ENCODE measurements around the gene SAG. TPM values are rescaled to one million over a fixed set of nuclear protein-coding genes. Genes with fewer than 3 reads are reported as not detected.

The SAG gene
- total and polyA plus RNA-seq, 9 of the 15 experiments (the other 6 are each of a cell fraction or from before 2014, with no cell fraction given): 0.04 to 0.64 (median 0.31) TPM; not detected in 5

DNA sequence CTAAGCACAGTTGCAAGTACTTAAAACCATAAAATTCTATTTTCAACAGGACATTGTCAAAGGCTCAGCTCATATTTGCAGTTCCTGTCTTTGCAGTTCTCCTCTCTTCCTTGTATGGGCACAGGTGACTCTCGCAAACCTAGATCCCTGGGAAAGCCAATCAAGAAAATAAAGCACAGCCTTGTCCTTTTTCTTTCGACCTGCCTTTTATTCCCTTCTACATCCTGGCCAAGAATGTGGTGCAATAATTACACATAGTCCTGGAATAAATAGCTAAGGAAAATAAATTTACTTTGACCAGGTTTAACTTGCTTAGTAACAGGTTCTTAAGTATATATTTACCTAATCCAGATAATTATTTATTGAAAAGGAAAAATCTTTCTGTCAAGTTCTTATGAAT lies 35.9 kb upstream of the SAG start:
- 100% methylated on average over 2 of the region's 2 CpGs for WGBS (ENCODE audit: insufficient coverage, low coverage, missing lambda C conversion rate)
- Histone ChIP-seq H3K4me3 (no peak overlapping the region), H3K4me1 (replicated peaks in 1 of 2; ENCODE audit: control insufficient read depth in 2 of 2, insufficient read depth in 2 of 2, low read length in 2 of 2) (no peaks in the 10 kb centered on the region), H3K79me2 (ENCODE audit: control insufficient read depth, insufficient read depth, low read length) (no peaks in the 10 kb centered on the region), H3K27me3 (ENCODE audit: control insufficient read depth in 2 of 2, insufficient read depth in 2 of 2, low read length in 2 of 2) (no peaks in the 10 kb centered on the region), H3K9ac (ENCODE audit: insufficient read depth in 1 of 2, low read depth in 2 of 2, low read length in 2 of 2) (no peak overlapping the region), H2AFZ (ENCODE audit: low read depth, low read length) (no peak overlapping the region), H3K9me1 (ENCODE audit: control insufficient read depth, insufficient read depth, low read length) (peaks cover 3% of the 10 kb centered on the region), H3K4me2 (ENCODE audit: insufficient read depth, low read length) (no peak overlapping the region), H3K36me3 (ENCODE audit: control insufficient read depth, insufficient read depth, low read length) (peaks cover 95% of the 10 kb centered on the region), H4K20me1 (replicated peaks; ENCODE audit: control insufficient read depth, insufficient read depth, low read length) (no peaks in the 10 kb centered on the region), H3K9me3 (replicated peaks; ENCODE audit: control insufficient read depth, insufficient read depth, low read depth, low read length) (no peaks in the 10 kb centered on the region), H3K27ac (ENCODE audit: extremely low read depth, low read depth, low read length) (no peak overlapping the region)
- DNase-seq (ENCODE audit: extremely low read depth in 1 of 4, low spot score in 3 of 4): no peak
- ChIA-PET POLR2A (interaction anchor here (0.6 kb wide), 1 partner anchor 243 kb away, joined by 3 read pairs; no protein-coding TSS in a partner anchor), CTCF (ENCODE audit: low intra/inter-chr PET ratio) (no interaction called here)
- intact Hi-C loops (cut with micrococcal nuclease): loop anchor here (5.0 kb wide), 1 partner anchor 111 kb away; no protein-coding TSS in a partner anchor
- ATAC-seq: no peak
- in situ Hi-C loops (cut with MboI): loop anchor here (25.0 kb wide), 1 partner anchor 659 kb away; no protein-coding TSS in a partner anchor
- no TSS peak for BruUV-seq (replicated peaks)
- FAIRE-seq: no peak
- TF ChIP-seq NFATC3 (IDR thresholded peaks at IDR 0.05): no peak
- no peak for TF ChIP-seq RHOXF2B (CRISPR knock-in tag; conservative IDR thresholded peaks at IDR 0.05)
- TF ChIP-seq, protein P1, sequence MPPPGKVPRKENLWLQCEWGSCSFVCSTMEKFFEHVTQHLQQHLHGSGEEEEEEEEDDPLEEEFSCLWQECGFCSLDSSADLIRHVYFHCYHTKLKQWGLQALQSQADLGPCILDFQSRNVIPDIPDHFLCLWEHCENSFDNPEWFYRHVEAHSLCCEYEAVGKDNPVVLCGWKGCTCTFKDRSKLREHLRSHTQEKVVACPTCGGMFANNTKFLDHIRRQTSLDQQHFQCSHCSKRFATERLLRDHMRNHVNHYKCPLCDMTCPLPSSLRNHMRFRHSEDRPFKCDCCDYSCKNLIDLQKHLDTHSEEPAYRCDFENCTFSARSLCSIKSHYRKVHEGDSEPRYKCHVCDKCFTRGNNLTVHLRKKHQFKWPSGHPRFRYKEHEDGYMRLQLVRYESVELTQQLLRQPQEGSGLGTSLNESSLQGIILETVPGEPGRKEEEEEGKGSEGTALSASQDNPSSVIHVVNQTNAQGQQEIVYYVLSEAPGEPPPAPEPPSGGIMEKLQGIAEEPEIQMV (tag; conservative IDR thresholded peaks at IDR 0.05; ENCODE audit: low read depth): no peak

DNA sequence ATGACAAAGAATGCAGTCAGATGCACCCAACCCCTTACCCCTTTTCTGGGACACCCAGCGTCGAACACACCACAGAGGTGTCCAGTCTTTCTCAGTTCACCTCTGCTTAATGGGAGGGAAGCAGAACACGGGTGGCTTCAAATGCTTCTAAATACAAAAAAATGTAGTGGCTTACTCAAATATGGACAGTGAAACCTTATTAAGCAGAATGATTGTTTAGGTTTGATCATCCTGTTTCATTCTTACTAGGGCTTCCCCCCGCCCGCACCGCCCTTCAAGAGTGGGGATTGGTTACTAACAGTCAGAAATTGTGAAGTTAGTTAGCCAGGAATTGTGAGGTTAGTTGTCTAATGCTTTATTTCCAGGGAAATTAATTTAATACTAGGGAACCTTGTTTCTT lies 34.5 kb upstream of the SAG start:
- ChIA-PET CTCF (ENCODE audit: low intra/inter-chr PET ratio) (no interaction called here), POLR2A (no interaction called here)
- Histone ChIP-seq H3K9ac (ENCODE audit: insufficient read depth in 1 of 2, low read depth in 2 of 2, low read length in 2 of 2) (no peak overlapping the region), H3K27ac (ENCODE audit: extremely low read depth, low read depth, low read length) (no peak overlapping the region), H3K27me3 (ENCODE audit: control insufficient read depth in 2 of 2, insufficient read depth in 2 of 2, low read length in 2 of 2) (no peaks in the 10 kb centered on the region), H3K79me2 (ENCODE audit: control insufficient read depth, insufficient read depth, low read length) (no peaks in the 10 kb centered on the region), H3K9me1 (ENCODE audit: control insufficient read depth, insufficient read depth, low read length) (peaks cover 3% of the 10 kb centered on the region), H2AFZ (ENCODE audit: low read depth, low read length) (no peak overlapping the region), H3K9me3 (replicated peaks; ENCODE audit: control insufficient read depth, insufficient read depth, low read depth, low read length) (no peaks in the 10 kb centered on the region), H3K4me3 (no peak overlapping the region), H3K4me1 (replicated peaks in 1 of 2; ENCODE audit: control insufficient read depth in 2 of 2, insufficient read depth in 2 of 2, low read length in 2 of 2) (no peaks in the 10 kb centered on the region), H4K20me1 (replicated peaks; ENCODE audit: control insufficient read depth, insufficient read depth, low read length) (no peaks in the 10 kb centered on the region), H3K4me2 (ENCODE audit: insufficient read depth, low read length) (no peak overlapping the region), H3K36me3 (ENCODE audit: control insufficient read depth, insufficient read depth, low read length) (peaks cover 95% of the 10 kb centered on the region)
- WGBS (ENCODE audit: insufficient coverage, low coverage, missing lambda C conversion rate): 94% methylated on average over 6 of the region's 6 CpGs
- BruUV-seq (replicated peaks): no TSS peak
- intact Hi-C loops (cut with micrococcal nuclease) (loop anchor here (5.0 kb wide), 1 partner anchor 109 kb away; no protein-coding TSS in a partner anchor), in situ Hi-C loops (cut with MboI) (loop anchor here (25.0 kb wide), 1 partner anchor 661 kb away; no protein-coding TSS in a partner anchor)
- ATAC-seq (no peak), FAIRE-seq (no peak), DNase-seq (ENCODE audit: extremely low read depth in 1 of 4, low spot score in 3 of 4) (no peak)
- TF ChIP-seq, protein P2, sequence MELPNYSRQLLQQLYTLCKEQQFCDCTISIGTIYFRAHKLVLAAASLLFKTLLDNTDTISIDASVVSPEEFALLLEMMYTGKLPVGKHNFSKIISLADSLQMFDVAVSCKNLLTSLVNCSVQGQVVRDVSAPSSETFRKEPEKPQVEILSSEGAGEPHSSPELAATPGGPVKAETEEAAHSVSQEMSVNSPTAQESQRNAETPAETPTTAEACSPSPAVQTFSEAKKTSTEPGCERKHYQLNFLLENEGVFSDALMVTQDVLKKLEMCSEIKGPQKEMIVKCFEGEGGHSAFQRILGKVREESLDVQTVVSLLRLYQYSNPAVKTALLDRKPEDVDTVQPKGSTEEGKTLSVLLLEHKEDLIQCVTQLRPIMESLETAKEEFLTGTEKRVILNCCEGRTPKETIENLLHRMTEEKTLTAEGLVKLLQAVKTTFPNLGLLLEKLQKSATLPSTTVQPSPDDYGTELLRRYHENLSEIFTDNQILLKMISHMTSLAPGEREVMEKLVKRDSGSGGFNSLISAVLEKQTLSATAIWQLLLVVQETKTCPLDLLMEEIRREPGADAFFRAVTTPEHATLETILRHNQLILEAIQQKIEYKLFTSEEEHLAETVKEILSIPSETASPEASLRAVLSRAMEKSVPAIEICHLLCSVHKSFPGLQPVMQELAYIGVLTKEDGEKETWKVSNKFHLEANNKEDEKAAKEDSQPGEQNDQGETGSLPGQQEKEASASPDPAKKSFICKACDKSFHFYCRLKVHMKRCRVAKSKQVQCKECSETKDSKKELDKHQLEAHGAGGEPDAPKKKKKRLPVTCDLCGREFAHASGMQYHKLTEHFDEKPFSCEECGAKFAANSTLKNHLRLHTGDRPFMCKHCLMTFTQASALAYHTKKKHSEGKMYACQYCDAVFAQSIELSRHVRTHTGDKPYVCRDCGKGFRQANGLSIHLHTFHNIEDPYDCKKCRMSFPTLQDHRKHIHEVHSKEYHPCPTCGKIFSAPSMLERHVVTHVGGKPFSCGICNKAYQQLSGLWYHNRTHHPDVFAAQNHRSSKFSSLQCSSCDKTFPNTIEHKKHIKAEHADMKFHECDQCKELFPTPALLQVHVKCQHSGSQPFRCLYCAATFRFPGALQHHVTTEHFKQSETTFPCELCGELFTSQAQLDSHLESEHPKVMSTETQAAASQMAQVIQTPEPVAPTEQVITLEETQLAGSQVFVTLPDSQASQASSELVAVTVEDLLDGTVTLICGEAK (IDR thresholded peaks at IDR 0.05): no peak
- TF ChIP-seq, protein P2 (CRISPR knock-in tag; IDR thresholded peaks at IDR 0.05): no peak
